ENCODE measurements around the gene IQCH. TPM values are rescaled to one million over a fixed set of nuclear protein-coding genes. Genes with fewer than 3 reads are reported as not detected.

IQCH gene
- total and polyA plus RNA-seq, 2 experiments from 2014 or later = 1.7 to 4.6 TPM

DNA sequence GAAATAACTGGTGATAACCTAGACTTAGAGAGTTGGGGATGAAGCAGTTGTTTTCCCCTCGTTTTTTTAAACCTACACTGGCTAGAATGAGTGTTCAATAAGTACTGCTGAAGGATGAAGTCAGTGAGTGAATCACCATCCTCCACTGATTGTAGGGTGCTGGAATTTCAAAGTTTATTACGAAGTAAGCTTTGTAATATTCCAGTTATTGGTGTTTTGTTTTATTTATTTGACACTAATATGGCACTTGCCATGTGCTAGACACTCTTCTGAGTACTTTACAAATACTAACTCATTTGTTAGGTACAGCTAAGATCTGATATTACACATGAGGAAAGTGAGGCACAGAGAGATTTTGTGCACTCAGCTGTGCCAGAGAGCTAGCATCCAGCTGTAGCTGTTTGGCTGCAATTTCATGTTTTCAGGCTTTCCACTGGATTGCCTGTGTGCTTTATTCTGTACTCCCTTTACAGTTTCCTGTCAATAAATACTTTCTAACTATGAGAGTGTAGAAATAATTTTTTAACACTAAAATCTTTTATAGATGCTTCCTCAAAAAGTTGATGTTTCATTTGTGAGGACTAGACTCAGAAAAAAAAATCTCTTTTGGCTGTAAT is 293.8 kb downstream of the IQCH start:
- Histone ChIP-seq H3K9me2 (ENCODE audit: insufficient read depth) (no peaks in the 10 kb centered on the region), H3K27ac (ENCODE audit: low read depth) (peak overlapping the region; percentile 4; the same call in 1 of the 2 replicates), H4K20me1 (replicated peaks; ENCODE audit: insufficient read depth) (no peaks in the 10 kb centered on the region), H3K27me3 (ENCODE audit: insufficient read depth) (no peaks in the 10 kb centered on the region), H3K4me2 (peak overlapping the region; percentile 50), H3K79me2 (replicated peaks; ENCODE audit: insufficient read depth) (0 out of 2 replicates have a peak, but pooled peaks cover 4% of the 10 kb centered on the region), H3K4me3 (0 out of 2 replicates have a peak overlapping the region, but pooled peaks have one; percentile 10), H3K4me1 (ENCODE audit: insufficient read depth) (peaks cover 26% of the 10 kb centered on the region), H3K36me3 (ENCODE audit: insufficient read depth) (no peaks in the 10 kb centered on the region; the same call in 1 of the 2 replicates), H2AFZ (no peak overlapping the region), H3F3A (replicated peaks; ENCODE audit: low read depth) (no peaks in the 10 kb centered on the region)
- DNase-seq (ENCODE audit: low spot score) (no peak), ATAC-seq (peak; percentile 21)
- no peaks in the 10 kb centered on the region for H3K9me3 Mint-ChIP-seq
- H3K36me3 Mint-ChIP-seq (ENCODE audit: low read depth) = peaks cover 5% of the 10 kb centered on the region; the same call in 2 of the 3 replicates
- H3K4me3 Mint-ChIP-seq = no peak overlapping the region; the same call in 2 of the 3 replicates
- peaks cover 26% of the 10 kb centered on the region for H3K4me1 Mint-ChIP-seq
- TF ChIP-seq, protein P1, sequence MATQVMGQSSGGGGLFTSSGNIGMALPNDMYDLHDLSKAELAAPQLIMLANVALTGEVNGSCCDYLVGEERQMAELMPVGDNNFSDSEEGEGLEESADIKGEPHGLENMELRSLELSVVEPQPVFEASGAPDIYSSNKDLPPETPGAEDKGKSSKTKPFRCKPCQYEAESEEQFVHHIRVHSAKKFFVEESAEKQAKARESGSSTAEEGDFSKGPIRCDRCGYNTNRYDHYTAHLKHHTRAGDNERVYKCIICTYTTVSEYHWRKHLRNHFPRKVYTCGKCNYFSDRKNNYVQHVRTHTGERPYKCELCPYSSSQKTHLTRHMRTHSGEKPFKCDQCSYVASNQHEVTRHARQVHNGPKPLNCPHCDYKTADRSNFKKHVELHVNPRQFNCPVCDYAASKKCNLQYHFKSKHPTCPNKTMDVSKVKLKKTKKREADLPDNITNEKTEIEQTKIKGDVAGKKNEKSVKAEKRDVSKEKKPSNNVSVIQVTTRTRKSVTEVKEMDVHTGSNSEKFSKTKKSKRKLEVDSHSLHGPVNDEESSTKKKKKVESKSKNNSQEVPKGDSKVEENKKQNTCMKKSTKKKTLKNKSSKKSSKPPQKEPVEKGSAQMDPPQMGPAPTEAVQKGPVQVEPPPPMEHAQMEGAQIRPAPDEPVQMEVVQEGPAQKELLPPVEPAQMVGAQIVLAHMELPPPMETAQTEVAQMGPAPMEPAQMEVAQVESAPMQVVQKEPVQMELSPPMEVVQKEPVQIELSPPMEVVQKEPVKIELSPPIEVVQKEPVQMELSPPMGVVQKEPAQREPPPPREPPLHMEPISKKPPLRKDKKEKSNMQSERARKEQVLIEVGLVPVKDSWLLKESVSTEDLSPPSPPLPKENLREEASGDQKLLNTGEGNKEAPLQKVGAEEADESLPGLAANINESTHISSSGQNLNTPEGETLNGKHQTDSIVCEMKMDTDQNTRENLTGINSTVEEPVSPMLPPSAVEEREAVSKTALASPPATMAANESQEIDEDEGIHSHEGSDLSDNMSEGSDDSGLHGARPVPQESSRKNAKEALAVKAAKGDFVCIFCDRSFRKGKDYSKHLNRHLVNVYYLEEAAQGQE (IDR thresholded peaks at IDR 0.05; ENCODE audit: unreplicated experiment) = no peak
- TF ChIP-seq EZH2phosphoT487 (IDR thresholded peaks at IDR 0.05; ENCODE audit: unreplicated experiment) (no peak), NANOG (IDR thresholded peaks at IDR 0.05; ENCODE audit: borderline replicate concordance) (no peak), EZH2 (IDR thresholded peaks at IDR 0.05; ENCODE audit: low read depth, unreplicated experiment) (no peak), ZNF331 (CRISPR knock-in tag; IDR thresholded peaks at IDR 0.05; ENCODE audit: low read depth) (no peak), ZNF462 (CRISPR knock-in tag; IDR thresholded peaks at IDR 0.05) (no peak)
- TF ChIP-seq, protein P2, sequence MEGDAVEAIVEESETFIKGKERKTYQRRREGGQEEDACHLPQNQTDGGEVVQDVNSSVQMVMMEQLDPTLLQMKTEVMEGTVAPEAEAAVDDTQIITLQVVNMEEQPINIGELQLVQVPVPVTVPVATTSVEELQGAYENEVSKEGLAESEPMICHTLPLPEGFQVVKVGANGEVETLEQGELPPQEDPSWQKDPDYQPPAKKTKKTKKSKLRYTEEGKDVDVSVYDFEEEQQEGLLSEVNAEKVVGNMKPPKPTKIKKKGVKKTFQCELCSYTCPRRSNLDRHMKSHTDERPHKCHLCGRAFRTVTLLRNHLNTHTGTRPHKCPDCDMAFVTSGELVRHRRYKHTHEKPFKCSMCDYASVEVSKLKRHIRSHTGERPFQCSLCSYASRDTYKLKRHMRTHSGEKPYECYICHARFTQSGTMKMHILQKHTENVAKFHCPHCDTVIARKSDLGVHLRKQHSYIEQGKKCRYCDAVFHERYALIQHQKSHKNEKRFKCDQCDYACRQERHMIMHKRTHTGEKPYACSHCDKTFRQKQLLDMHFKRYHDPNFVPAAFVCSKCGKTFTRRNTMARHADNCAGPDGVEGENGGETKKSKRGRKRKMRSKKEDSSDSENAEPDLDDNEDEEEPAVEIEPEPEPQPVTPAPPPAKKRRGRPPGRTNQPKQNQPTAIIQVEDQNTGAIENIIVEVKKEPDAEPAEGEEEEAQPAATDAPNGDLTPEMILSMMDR (conservative IDR thresholded peaks at IDR 0.05; ENCODE audit: low read depth in 2 of 2) = no peak
- H3K27me3 Mint-ChIP-seq (ENCODE audit: insufficient read depth, low read depth, poor library complexity) = peaks cover 4% of the 10 kb centered on the region
- H3K27ac Mint-ChIP-seq = no peak overlapping the region; the same call in 1 of the 2 replicates
